ENCODE data around the gene GJB4.

Gene GJB4

GRCh38 chr1:34779962-34780361 is 20.4 kb downstream of the GJB4 start:
- no peak for DNase-seq

- DNase-seq: no peak
Measured at GRCh38 chr1:34780528-34780927, 21.0 kb downstream of the GJB4 start.

- DNase-seq: no peak
Measured at GRCh38 chr1:34781071-34781843, 21.7 kb downstream of the GJB4 start, which contains the start of gene GJB3. GJB3 (plus strand) TSS chr1:34781214; CDS start chr1:34784763, 3,549 bp downstream.

DNA sequence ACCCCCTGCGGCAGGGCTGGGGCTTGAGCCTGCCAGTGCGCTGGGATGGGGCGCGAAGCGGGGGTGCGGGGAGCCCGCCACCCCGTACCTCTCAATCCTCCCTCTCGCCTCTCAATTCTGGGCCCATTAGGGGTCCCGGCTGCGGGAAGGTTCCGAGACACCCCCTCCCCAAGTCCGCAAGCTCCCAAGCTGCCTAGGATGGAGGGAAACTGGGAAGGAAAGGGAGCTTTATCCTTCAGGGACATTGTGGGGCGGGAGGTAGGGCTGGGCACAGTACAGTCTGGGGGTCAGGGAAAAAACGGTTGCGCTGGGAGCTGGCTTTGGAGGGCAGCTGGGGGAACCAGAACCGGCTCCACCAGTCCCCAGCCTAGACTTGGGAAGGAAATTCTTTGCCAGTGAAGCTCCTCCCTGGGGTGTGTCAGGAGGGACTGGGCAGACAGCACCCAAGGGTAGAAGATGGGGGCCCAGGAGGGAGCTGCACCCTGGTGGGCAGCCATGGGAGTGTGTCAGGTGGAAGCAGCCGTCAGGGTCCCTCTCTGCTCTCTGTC is 22.4 kb downstream of the GJB4 start:
- no peak for DNase-seq

- no peak for DNase-seq
Measured at GRCh38 chr1:34784751-34785221, 25.2 kb downstream of the GJB4 start.

DNA sequence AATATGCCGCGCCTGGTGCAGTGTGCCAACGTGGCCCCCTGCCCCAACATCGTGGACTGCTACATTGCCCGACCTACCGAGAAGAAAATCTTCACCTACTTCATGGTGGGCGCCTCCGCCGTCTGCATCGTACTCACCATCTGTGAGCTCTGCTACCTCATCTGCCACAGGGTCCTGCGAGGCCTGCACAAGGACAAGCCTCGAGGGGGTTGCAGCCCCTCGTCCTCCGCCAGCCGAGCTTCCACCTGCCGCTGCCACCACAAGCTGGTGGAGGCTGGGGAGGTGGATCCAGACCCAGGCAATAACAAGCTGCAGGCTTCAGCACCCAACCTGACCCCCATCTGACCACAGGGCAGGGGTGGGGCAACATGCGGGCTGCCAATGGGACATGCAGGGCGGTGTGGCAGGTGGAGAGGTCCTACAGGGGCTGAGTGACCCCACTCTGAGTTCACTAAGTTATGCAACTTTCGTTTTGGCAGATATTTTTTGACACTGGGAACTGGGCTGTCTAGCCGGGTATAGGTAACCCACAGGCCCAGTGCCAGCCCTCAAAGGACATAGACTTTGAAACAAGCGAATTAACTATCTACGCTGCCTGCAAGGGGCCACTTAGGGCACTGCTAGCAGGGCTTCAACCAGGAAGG is 25.8 kb downstream of the GJB4 start:
- no peak for DNase-seq

DNA sequence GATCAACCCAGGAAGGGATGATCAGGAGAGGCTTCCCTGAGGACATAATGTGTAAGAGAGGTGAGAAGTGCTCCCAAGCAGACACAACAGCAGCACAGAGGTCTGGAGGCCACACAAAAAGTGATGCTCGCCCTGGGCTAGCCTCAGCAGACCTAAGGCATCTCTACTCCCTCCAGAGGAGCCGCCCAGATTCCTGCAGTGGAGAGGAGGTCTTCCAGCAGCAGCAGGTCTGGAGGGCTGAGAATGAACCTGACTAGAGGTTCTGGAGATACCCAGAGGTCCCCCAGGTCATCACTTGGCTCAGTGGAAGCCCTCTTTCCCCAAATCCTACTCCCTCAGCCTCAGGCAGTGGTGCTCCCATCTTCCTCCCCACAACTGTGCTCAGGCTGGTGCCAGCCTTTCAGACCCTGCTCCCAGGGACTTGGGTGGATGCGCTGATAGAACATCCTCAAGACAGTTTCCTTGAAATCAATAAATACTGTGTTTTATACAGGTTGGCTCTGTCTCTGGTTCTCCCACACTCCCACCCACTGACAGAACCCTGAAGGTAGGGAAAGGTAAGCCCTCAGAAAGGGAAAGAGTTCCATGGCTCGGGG is 26.4 kb downstream of the GJB4 start:
- no peak for DNase-seq

DNA sequence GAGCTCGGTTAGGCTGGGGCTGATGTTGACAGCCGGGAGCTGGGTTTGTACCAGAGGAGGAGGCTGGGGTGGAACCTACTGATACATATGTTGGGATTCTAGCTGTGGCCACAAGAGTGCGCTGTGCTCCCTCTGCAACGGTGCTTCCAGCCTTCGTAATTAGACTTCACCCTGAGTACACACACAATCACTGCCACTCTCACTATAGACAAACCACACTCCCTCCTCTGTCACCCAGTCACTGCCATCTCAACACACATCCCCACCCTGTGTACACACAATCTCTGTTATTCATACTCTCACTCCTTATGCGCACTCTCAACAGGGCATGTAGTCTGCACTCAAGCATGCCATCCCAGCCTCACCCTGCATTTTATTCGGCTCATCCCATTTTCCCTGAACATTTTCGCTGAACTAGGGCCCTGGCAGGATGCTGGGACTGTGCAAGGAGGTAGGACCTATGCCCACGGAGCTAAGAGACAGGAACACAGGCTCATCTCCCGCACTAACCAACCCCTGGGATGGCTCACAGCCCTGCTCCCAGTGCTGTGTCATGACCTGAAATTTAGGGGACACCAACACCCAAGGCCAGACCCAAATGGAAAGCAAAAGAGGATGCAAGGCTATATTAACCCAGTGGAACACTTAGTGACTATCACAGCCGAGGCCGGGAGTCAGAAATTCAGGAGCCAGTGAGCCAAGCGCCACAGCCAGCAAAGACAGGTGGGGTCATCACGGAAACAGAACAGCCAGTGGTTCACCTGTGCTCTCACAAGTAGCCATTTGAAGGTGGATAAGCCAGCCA is 27.2 kb downstream of the GJB4 start:
- peak; percentile 69 for DNase-seq

- no peak for DNase-seq
Measured at GRCh38 chr1:34787461-34788420, 28.2 kb downstream of the GJB4 start.

- no peak for DNase-seq
Measured at GRCh38 chr1:34790985-34791384, 31.4 kb downstream of the GJB4 start.

DNA sequence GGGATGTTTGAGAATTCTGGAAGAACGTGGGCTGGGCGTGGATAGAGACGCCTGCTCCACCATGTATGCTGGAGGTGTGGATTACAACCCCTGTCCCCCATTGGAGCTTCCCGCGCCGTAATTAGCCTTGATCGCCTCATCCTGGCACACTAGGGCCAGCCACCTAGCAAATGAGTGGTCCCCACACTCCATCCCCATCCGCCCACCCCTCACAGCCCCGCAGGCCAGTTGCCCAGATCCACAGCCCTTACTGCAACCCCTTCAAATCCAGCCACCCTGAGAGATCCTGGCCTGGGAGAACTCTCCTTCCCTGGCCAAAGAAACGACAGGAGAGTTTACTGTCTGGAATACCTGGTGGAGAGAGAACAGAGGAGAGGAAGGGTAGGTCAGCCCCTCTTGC is 32.9 kb downstream of the GJB4 start:
- no peak for DNase-seq

DNA sequence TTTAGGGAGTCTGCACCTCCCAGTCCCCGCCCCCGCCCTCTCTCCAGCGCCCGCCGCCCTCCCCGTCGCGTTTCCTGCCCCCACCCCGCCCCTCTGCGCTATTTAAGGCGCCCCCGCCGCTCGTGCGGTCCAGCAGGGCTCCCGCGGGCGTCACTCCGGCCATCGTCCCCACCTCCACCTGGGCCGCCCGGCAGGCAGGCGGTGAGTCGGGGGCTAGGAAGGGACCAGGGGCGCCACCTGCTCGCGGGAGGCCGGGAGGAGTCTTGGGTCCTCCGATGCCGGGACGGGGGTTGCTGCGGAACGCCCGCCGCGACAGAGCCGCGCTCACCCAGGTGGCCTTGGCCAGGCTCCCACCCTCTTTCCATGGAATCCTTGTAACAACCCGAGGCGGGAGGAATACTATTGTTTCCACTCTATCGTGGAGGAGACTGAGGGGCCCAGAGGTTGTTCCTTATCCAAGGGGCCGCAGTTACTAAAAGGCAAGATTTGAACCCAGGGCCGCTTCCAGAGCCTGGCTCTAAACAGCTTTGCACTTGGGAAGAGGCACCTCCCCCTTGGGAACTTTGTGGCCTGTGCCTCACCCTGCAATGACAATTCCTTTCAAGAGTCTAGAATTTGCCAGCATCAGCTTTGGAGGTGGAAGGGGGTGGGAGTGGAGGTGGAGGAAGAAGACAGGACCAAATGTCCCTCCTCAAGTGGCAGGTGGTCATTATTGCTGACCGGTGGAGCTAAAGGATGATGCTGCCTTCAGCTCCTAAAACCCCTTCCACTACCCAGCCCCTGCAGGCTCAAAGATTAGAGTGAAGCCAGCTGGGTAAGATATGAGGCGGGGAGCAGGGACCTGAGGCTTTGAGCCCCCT is 33.6 kb downstream of the GJB4 start, which contains the start of gene GJA4:
TSS of gene GJA4 (plus strand) at position 132 of the 860 bp plus-strand sequence. CDS start 1,215 bp downstream, outside the sequence.
- DNase-seq: no peak

DNA sequence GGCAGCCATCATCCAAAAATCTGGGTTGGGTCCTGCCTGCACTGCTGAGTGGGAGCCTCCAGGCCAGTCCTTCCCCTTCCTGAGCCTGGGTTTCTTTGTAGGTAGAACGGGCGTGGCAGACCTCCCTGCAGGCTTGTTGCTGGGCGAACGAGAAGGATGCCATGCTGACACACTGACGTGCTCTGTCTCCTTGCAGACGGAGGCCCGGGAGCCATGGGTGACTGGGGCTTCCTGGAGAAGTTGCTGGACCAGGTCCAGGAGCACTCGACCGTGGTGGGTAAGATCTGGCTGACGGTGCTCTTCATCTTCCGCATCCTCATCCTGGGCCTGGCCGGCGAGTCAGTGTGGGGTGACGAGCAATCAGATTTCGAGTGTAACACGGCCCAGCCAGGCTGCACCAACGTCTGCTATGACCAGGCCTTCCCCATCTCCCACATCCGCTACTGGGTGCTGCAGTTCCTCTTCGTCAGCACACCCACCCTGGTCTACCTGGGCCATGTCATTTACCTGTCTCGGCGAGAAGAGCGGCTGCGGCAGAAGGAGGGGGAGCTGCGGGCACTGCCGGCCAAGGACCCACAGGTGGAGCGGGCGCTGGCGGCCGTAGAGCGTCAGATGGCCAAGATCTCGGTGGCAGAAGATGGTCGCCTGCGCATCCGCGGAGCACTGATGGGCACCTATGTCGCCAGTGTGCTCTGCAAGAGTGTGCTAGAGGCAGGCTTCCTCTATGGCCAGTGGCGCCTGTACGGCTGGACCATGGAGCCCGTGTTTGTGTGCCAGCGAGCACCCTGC is 34.7 kb downstream of the GJB4 start:
- DNase-seq: no peak

GRCh38 chr1:34794790-34795180 is 35.2 kb downstream of the GJB4 start:
- DNase-seq: no peak

DNA sequence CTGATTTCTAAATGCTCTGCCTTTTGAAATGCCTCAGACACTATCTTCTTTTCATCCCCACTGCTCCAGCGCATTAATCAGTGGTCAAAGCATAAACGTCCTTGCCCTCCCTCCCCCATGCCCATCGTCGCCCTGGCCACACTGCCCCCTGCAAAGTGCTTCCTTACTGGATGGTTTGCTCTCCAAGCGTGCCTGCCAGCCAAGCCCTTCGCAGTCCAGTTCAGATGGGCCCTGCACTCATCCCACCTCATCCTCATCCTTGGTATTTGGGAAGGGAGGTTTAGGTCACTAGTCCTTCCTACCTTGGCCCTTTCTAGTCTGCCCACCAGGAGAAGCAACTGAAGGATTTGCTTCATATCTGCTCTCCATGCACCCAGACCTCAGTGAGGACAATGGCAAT is 36.4 kb downstream of the GJB4 start:
- no peak for DNase-seq

- no peak for DNase-seq
Measured at GRCh38 chr1:34796990-34797389, 37.5 kb downstream of the GJB4 start.

DNA sequence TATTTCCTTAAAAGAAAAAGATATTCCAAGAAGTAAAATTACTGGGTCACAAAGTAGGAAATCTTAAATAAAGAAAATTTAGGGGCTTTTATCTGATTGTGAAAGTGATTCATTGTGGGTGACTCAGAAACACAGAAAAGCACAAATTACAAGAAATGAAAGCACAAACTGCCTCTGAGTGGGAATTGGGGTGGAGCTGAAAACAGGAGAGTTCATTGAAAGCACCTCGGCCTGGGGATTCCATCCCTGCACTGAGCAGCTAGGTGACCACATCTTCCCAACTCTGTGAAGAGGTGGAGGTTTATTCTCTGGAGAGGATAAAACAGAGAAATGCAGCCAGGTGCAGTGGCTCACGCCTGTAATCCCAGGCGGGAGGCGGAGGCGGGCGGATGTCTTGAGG is 40.7 kb downstream of the GJB4 start:
- DNase-seq: no peak

DNA sequence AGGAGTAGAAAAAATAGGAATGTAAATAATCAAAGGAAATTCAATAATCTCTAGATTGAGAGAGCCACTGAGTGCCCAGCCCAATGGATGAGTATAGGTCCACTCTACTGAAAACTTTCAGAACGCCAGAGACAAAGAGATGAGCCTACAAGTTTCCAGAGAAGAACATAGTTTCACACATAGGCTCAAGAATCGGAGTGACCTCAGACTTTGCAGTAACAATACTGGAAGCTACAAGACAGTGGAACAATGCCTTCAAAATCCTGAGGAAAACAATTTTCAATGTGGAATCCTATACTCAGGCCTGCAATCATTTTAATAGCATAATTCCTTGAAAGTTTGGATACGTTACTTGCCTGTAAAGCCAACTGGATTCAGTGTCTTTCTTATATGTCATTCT is 44.2 kb downstream of the GJB4 start:
- no peak for DNase-seq

GRCh38 chr1:34806396-34806795 is 46.9 kb downstream of the GJB4 start:
- no peak for DNase-seq
